ENCODE data around the gene SHC3.

GRCh38 chr9:89215342-89215741 lies 36.7 kb upstream of the SHC3 start:
- TF ChIP-seq REST (IDR thresholded peaks at IDR 0.05; ENCODE audit: low read depth) (no peak), TAF1 (IDR thresholded peaks at IDR 0.05; ENCODE audit: low read depth) (no peak), MAX (IDR thresholded peaks at IDR 0.05) (no peak), CEBPB (IDR thresholded peaks at IDR 0.05) (no peak), RAD21 (IDR thresholded peaks at IDR 0.05; ENCODE audit: low read depth) (no peak), EP300 (IDR thresholded peaks at IDR 0.05; ENCODE audit: borderline replicate concordance) (no peak), CREB1 (IDR thresholded peaks at IDR 0.05; ENCODE audit: low read depth) (no peak), EGR1 (IDR thresholded peaks at IDR 0.05) (no peak)

Data from Ishikawa (cell line).